Activated CD4-positive, alpha-beta T cell treated with anti-CD3 and anti-CD28 coated beads for 36 hours (primary cell): ENCODE results near the gene PLA2G4E. TPM values are rescaled to one million over a fixed set of nuclear protein-coding genes. Genes with fewer than 3 reads are reported as not detected.

Experiments
- ATAC-seq: fragments of 200-7000 bp; cut with Tn5 transposase; one replicate; pipeline ENCODE4 v1.10.0; 2021; ENCODE audit warnings: mild to moderate bottlenecking, moderate library complexity
- CTCF ChIA-PET: fragments of 350-600 bp; sonication (Branson Sonifier 250); formaldehyde crosslinking; loops from one replicate; lab custom pipeline; 2021; ENCODE audit warnings: antibody characterized with exemption; lab: Charles Lee
- POLR2A ChIA-PET: fragments of 350-600 bp; sonication (Branson Sonifier 250); formaldehyde crosslinking; loops from one replicate; lab custom pipeline; 2021; ENCODE audit warnings: antibody characterized with exemption, inconsistent platforms; lab: Charles Lee
- DNase-seq: peaks from one replicate; pipeline ENCODE4 v3.0.0-alpha.2; 2020
- H3K27ac Mint-ChIP-seq: one replicate; pipeline ENCODE4 v1.8.0; 2021; ENCODE audit warnings: mixed read lengths
- H3K27me3 Mint-ChIP-seq: one replicate; pipeline ENCODE4 v1.8.0; 2021; ENCODE audit warnings: mixed read lengths
- H3K36me3 Mint-ChIP-seq: one replicate; pipeline ENCODE4 v1.8.0; 2021; ENCODE audit warnings: low read depth, mixed read lengths
- H3K4me1 Mint-ChIP-seq: one replicate; pipeline ENCODE4 v1.8.0; 2021; ENCODE audit warnings: mixed read lengths
- H3K4me3 Mint-ChIP-seq: one replicate; pipeline ENCODE4 v1.8.0; 2021; ENCODE audit warnings: mild to moderate bottlenecking, moderate library complexity, mixed read lengths
- H3K9me3 Mint-ChIP-seq: one replicate; pipeline ENCODE4 v1.8.0; 2021; ENCODE audit warnings: low read depth, mixed read lengths
- intact Hi-C, 2 experiments: fragments of 100-400 bp; cut with DNase I in 1 of 2; cut with micrococcal nuclease in 1 of 2; formaldehyde crosslinking; loops; one replicate each; pipeline versions ENCODE4 v1.14.2 to v1.15.1; 2022 to 2024; cut with DNase I, micrococcal nuclease
- total RNA-seq, 2 experiments: library from RNA; stranded (reverse); gene quantifications; one replicate each; pipeline ENCODE4 v1.2.3, GENCODE V29; 2021

Gene PLA2G4E
- total RNA-seq, 2 experiments from 2014 or later, result not detected

DNA sequence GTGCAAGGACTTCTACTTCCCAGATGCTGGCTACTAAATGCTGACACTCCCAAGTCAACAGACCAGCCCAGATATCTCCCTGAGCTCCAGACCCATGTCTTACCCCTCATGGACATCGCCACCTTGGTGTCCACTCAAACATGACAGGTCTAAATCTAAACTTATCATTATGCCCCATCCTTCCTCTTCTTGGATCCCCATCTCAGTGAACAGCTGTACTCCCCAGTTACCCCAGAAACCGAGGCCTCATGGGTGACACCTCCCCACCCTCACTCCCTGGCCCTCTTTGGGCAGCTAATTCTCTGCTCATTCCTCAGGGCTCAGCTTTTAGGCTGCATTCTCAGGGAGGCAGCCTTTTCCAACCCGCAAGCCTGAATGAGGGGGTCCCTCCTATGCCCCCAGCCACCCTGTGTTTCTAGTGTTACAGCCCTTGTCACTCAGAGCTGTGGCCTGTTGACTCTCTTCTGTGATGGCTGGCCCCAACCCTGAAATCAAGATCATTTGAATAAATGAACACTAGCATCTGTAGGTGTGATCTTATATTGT lies 53.8 kb downstream of the PLA2G4E start:
- DNase-seq (no peak), ATAC-seq (no peak)
- Mint-ChIP-seq H3K27ac (peak overlapping the region; percentile 43), H3K27me3 (no peaks in the 10 kb centered on the region), H3K4me3 (no peak overlapping the region), H3K9me3 (no peaks in the 10 kb centered on the region), H3K4me1 (peaks cover 57% of the 10 kb centered on the region), H3K36me3 (peaks cover 32% of the 10 kb centered on the region)
- CTCF ChIA-PET, result interaction anchor here (0.9 to 6.0 kb wide), 4 partner anchors 13 to 190 kb away, joined by 3 to 43 read pairs (median 4); no protein-coding TSS in a partner anchor
- intact Hi-C loops, result no loop called here
- POLR2A ChIA-PET, result interaction anchor here (1.2 kb wide), 1 partner anchor 10 kb away, joined by 4 read pairs; no protein-coding TSS in a partner anchor

DNA sequence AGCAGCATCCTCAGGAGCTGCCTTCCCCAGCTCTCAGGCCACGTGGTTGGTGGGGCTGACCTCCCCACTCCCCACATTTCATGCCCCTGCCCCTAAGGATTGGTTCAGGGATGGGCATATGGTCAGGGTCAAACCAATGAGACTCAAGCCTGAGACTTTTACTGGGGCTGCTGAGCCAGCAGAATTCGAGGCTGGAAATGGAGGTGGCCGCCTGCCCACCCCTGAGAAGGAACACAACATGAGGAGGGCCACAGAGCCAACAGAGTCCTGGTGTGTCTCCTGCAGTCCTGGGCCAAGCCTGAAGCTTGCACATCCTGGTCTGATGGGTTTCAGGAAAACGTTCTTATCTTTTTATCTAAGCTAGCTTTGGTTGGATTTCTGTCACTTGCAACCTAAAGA lies 54.4 kb downstream of the PLA2G4E start:
- POLR2A ChIA-PET, result interaction anchor here (1.2 kb wide), 2 partner anchors 9 to 26 kb away, joined by 3 to 4 read pairs; no protein-coding TSS in a partner anchor

DNA sequence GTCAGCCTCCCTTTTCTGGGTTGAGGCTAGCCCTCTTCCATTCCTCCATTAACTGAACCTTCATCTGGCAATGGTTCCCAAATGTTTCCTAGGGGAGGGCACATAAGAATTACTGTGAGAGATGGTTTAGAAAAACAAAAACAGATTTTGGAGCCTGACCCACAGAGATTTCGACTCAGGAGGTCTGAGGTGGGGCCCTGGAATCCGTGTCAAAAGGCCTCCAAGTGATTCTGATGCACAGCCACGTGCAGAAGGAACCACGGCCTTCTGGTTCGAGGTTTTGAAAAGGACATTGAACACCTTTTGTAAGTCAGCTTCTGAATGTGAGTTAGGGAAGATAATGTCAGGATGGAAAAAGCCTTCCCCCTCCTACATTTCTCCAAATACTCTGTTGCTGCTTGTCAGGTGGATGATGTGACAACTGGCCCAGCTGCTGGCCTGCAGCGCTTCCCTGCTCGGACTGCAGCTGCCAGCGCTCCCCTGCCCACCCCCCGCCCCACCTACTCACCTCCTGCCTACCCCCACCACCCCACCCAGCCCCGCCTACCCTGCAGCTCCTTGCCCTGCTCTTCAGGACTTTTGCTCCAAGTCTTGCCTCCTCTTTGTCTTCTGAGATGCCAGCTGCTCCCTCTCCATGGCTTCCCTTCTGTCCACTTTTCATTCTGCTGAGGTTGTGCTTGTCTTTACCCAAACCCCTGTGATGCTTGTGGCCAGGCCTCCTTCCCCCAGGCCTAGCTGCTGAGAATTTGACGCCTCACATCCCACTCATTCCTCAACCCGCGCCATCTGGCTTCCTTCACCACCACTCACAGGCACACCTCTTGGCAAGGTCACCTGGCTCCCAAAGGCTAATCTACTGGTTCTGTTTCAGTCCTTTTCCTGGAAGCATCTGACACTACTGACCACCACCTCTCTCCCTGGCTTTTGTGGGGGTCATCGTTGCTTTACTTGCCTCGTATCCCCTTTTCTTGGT lies 55.1 kb downstream of the PLA2G4E start:
- peak overlapping the region; percentile 1 for H3K27ac Mint-ChIP-seq
- peaks cover 62% of the 10 kb centered on the region for H3K4me1 Mint-ChIP-seq
- DNase-seq (peak; percentile 23), ATAC-seq (no peak)
- H3K27me3 Mint-ChIP-seq, result no peaks in the 10 kb centered on the region
- H3K9me3 Mint-ChIP-seq, result no peaks in the 10 kb centered on the region
- intact Hi-C loops, result no loop called here
- ChIA-PET CTCF (interaction anchor here (1.0 to 6.0 kb wide), 2 partner anchors 8 to 29 kb away, joined by 3 to 43 read pairs; no protein-coding TSS in a partner anchor), POLR2A (interaction anchor here (0.6 to 1.2 kb wide), 3 partner anchors 8 to 62 kb away, joined by 3 to 4 read pairs (median 3); no protein-coding TSS in a partner anchor)
- peaks cover 35% of the 10 kb centered on the region for H3K36me3 Mint-ChIP-seq
- H3K4me3 Mint-ChIP-seq, result no peak overlapping the region

More for the DNA sequence above, 54.4 kb downstream of the PLA2G4E start:
- intact Hi-C loops, result no loop called here
- H3K9me3 Mint-ChIP-seq, result no peaks in the 10 kb centered on the region
- ATAC-seq, result no peak
- peaks cover 61% of the 10 kb centered on the region for H3K4me1 Mint-ChIP-seq
- CTCF ChIA-PET, result interaction anchor here (0.9 to 6.0 kb wide), 4 partner anchors 9 to 30 kb away, joined by 3 to 43 read pairs (median 4); no protein-coding TSS in a partner anchor
- no peaks in the 10 kb centered on the region for H3K27me3 Mint-ChIP-seq
- H3K36me3 Mint-ChIP-seq, result peaks cover 35% of the 10 kb centered on the region
- peak overlapping the region; percentile 43 for H3K27ac Mint-ChIP-seq
- no peak overlapping the region for H3K4me3 Mint-ChIP-seq
- DNase-seq, result no peak

DNA sequence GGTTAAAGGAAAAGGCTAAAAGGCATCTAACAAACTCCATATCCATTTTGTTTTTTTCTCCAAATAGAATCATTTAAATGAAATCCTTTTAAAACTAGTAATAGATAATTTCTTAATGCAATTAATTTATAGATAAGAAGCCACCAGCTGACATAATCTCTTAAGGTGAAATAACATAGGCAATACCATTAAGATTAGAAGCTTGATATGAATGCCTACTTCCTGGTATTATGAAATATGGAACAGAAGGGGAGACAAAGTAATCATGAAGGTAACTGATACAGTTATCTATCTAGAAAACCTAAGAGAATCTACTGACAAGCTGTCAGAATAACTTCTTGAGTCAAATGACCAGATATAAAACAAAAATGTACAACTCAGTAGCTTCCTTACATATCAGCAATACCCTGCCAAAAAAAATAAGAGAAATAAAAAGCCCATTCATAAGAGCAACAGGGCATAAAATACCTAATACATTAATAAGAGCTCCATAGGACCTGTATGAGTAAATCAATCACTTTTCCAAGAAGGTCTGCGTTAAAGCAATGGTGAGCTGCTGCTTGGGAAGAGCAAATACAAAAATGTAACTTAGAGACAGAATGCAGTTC lies 59.1 kb downstream of the PLA2G4E start:
- H3K4me1 Mint-ChIP-seq, result peaks cover 40% of the 10 kb centered on the region
- no peaks in the 10 kb centered on the region for H3K9me3 Mint-ChIP-seq
- peaks cover 15% of the 10 kb centered on the region for H3K36me3 Mint-ChIP-seq
- DNase-seq, result no peak
- ChIA-PET CTCF (interaction anchor here (0.8 to 1.3 kb wide), 6 partner anchors 11 to 39 kb away, joined by 3 to 5 read pairs (median 3); partner anchors contain the start of gene EHD4), POLR2A (interaction anchor here (1.0 kb wide), 1 partner anchor 10 kb away, joined by 5 read pairs; no protein-coding TSS in a partner anchor)
- ATAC-seq, result no peak
- H3K27ac Mint-ChIP-seq, result no peak overlapping the region
- intact Hi-C loops, result no loop called here
- no peak overlapping the region for H3K4me3 Mint-ChIP-seq
- H3K27me3 Mint-ChIP-seq, result no peaks in the 10 kb centered on the region

DNA sequence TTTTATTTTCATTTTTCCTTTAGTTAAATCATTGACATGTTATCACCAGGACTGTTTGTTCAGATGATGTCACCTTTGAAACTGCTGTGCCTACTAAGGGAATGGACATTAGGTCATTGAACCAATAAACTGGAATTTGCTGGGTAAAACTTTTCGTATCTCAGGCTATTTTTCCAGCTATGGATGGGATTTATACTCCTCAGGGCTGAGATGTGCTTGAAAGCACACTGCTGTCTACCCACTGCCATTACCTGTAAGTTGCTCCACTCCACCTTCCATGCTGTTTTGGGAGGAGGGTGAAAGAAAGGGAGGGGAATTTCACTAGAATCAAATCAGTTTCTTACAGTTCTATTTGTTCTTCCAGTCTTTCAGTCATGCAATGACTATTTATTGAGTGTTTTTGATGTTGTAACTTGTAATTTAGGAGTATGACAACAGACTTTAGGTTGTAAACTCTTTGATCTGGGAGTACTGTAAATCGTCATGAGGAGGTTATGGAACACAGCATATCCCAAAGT lies 59.8 kb downstream of the PLA2G4E start:
- Mint-ChIP-seq H3K27ac (no peak overlapping the region), H3K36me3 (peaks cover 11% of the 10 kb centered on the region), H3K9me3 (no peaks in the 10 kb centered on the region), H3K4me3 (no peak overlapping the region), H3K27me3 (no peaks in the 10 kb centered on the region), H3K4me1 (peaks cover 35% of the 10 kb centered on the region)
- intact Hi-C loops, result no loop called here
- ChIA-PET POLR2A (interaction anchor here (1.0 kb wide), 1 partner anchor 10 kb away, joined by 5 read pairs; no protein-coding TSS in a partner anchor), CTCF (interaction anchor here (1.2 to 1.3 kb wide), 3 partner anchors 11 to 29 kb away, joined by 3 to 5 read pairs (median 5); partner anchors contain the start of gene EHD4)
- no peak for ATAC-seq
- no peak for DNase-seq

DNA sequence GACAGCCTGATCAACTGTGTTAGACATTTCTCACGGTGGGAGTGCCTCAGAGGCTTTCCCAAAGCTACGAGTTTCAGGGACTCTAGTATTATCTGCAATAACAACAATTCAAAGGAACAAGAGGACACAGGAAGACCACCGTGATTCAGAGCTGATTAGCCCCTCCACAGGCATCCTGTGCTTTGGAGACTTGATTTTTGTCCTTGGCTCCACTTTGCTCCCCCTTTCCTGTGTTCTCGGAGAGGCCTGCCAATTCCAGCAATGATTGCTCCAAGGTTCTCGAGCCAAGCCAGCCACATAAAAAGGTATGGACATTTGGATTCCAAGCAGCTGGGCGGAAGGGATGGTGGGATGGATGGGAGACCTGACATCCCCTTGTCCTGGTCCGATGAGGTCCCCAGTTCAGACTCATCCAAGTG lies 62.8 kb downstream of the PLA2G4E start:
- intact Hi-C loops, result no loop called here
- Mint-ChIP-seq H3K27me3 (no peaks in the 10 kb centered on the region), H3K27ac (no peak overlapping the region), H3K9me3 (no peaks in the 10 kb centered on the region), H3K36me3 (peaks cover 10% of the 10 kb centered on the region), H3K4me1 (peaks cover 32% of the 10 kb centered on the region), H3K4me3 (no peak overlapping the region)
- ChIA-PET CTCF (interaction anchor here (0.7 to 1.0 kb wide), 3 partner anchors 8 to 117 kb away, joined by 3 to 5 read pairs (median 3); no protein-coding TSS in a partner anchor), POLR2A (interaction anchor here (1.0 kb wide), 1 partner anchor 9 kb away, joined by 4 read pairs; no protein-coding TSS in a partner anchor)
- DNase-seq (no peak), ATAC-seq (no peak)

DNA sequence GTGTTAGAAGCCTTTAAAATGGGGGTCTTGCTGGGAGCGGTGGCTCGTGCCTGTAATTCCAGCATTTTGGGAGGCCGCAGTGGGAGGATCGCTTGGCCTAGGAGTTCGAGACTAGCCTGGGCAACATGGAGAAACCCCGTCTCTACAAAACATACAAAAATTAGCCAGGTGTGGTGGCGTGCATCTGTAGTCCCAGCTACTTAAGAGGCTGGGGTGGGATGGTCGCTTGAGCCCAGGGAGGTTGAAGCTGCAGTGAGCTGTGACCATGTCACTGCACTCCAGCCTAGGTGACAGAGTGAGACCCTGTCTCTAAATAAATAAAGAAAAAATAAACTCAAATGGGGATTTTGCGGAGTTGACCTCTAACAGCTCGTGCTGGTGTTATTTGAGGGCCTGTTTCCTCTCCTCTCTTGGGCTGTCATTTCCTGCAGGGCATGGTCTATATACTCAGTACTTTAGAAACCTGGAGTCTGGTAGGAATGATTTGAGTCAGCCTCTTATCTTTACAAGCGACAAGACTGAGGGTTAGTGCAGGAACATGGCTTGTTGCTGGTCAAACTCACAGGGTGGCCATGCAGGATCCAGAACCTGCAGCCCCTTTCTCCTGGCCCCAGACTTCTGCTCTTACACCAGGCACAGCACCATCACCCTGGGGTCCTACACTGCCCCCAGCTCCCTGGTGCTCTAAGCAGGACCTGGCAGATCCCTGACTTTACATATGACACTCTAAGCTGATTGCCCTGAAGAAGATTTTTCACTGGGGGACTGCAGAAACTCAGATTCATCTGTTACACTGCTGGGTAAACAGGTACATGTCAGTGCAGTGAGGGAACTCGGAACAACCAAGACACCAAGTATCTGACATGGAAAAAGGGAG lies 63.6 kb downstream of the PLA2G4E start:
- DNase-seq (no peak), ATAC-seq (peak; percentile 93)
- no peak overlapping the region for H3K4me3 Mint-ChIP-seq
- peak overlapping the region; percentile 6 for H3K27ac Mint-ChIP-seq
- intact Hi-C loops, result no loop called here
- H3K9me3 Mint-ChIP-seq, result no peaks in the 10 kb centered on the region
- no peaks in the 10 kb centered on the region for H3K27me3 Mint-ChIP-seq
- H3K36me3 Mint-ChIP-seq, result peaks cover 14% of the 10 kb centered on the region
- ChIA-PET POLR2A (interaction anchor here (0.7 to 1.0 kb wide), 2 partner anchors 9 to 19 kb away, joined by 3 to 4 read pairs; no protein-coding TSS in a partner anchor), CTCF (interaction anchor here (0.7 to 1.0 kb wide), 2 partner anchors 9 to 116 kb away, joined by 3 to 5 read pairs; no protein-coding TSS in a partner anchor)
- peaks cover 29% of the 10 kb centered on the region for H3K4me1 Mint-ChIP-seq

DNA sequence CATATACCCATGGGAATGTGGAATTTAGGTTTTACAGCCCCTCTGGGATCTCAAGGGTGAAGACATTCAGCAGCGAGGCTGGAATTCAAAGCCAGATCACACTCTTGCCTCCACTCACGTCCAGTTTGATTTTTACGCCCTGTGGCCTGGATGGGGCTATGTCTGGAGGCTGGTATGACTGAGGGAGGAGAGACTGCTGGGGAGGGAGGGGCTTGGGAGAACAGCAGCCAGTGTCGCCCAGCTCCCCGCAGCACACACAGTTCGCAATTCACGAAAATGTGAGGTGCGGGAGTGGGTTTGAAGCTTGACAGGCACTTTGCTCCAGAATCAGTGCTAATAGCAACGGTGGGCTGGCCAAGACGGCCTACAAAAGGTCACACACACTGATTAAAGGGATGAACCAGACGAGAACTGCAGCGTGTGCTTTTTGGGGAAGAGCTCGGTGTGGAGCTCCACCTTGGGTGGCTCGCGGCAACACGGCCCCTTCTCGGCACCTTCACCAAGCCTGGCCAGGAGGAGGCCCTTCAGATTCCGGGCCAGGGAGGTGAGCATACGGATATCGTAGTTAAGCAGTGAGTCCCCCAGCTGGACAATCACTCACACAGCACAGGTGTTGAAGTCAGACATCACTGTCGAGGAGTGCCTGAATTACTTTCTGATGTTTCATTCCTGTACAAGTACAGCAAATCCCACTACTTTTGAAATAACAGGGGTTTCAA lies 64.9 kb downstream of the PLA2G4E start:
- Mint-ChIP-seq H3K4me3 (no peak overlapping the region), H3K36me3 (peaks cover 16% of the 10 kb centered on the region), H3K4me1 (peaks cover 18% of the 10 kb centered on the region), H3K27ac (no peak overlapping the region), H3K9me3 (no peaks in the 10 kb centered on the region), H3K27me3 (no peaks in the 10 kb centered on the region)
- ChIA-PET CTCF (no interaction called here), POLR2A (no interaction called here)
- intact Hi-C loops, result no loop called here
- ATAC-seq (no peak), DNase-seq (no peak)

DNA sequence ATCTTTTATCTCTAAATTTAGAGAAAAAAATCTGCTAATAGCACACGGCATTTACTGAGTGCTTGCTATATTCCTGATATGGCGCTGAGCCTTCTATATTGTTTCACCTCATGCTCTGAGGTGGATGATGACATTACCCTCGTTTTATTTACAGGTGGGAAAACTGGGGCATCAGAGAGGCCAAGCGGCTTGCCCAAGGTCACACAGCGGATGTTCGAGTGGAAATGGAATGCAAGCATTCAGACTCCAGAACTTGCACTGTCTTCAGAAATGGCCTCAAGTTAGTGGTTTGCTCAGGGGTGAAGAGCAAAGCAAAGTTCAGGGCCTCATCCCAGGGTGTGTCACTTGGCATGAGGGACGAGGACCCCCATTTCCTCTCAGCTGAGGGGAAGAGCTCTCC lies 65.7 kb downstream of the PLA2G4E start:
- ChIA-PET CTCF (interaction anchor here (1.7 kb wide), 1 partner anchor 15 kb away, joined by 8 read pairs; no protein-coding TSS in a partner anchor), POLR2A (no interaction called here)
- intact Hi-C loops, result no loop called here
- no peak overlapping the region for H3K4me3 Mint-ChIP-seq
- DNase-seq (no peak), ATAC-seq (no peak)
- H3K4me1 Mint-ChIP-seq, result peaks cover 15% of the 10 kb centered on the region
- H3K9me3 Mint-ChIP-seq, result no peaks in the 10 kb centered on the region
- H3K27ac Mint-ChIP-seq, result no peak overlapping the region
- H3K36me3 Mint-ChIP-seq, result peaks cover 18% of the 10 kb centered on the region
- no peaks in the 10 kb centered on the region for H3K27me3 Mint-ChIP-seq
